VCaP (cell line): ENCODE measurements around the gene HIVEP3.

Source experiments
- H3K27ac ChIP-seq: fragments of 450-650 bp; 2 replicates; pipeline ENCODE4 v1.5.1; 2017
- CTCF ChIP-seq: fragments of 450-650 bp; conservative IDR thresholded peaks from 2 replicates; pipeline ENCODE4 v1.5.1; 2017; ENCODE audit warnings: mild to moderate bottlenecking, moderate library complexity

HIVEP3 gene

GRCh38 chr1:41687007-41687406 lies 231.7 kb downstream of the HIVEP3 start:
- no peak overlapping the region for H3K27ac ChIP-seq
- no peak for TF ChIP-seq CTCF

- no peak overlapping the region for H3K27ac ChIP-seq
- TF ChIP-seq CTCF, result no peak
These were observed 234.8 kb downstream of the HIVEP3 start for GRCh38 chr1:41683681-41684500.

GRCh38 chr1:41682845-41683625 lies 235.7 kb downstream of the HIVEP3 start:
- no peak overlapping the region for H3K27ac ChIP-seq
- no peak for TF ChIP-seq CTCF

GRCh38 chr1:41682149-41682548 lies 236.6 kb downstream of the HIVEP3 start:
- no peak for TF ChIP-seq CTCF

GRCh38 chr1:41681331-41682098 lies 237.2 kb downstream of the HIVEP3 start:
- no peak for TF ChIP-seq CTCF
- no peak overlapping the region for H3K27ac ChIP-seq

More at GRCh38 chr1:41682149-41682548, 236.6 kb downstream of the HIVEP3 start:
- H3K27ac ChIP-seq, result no peak overlapping the region

GRCh38 chr1:41679994-41680393 lies 238.7 kb downstream of the HIVEP3 start:
- no peak overlapping the region for H3K27ac ChIP-seq
- TF ChIP-seq CTCF, result no peak

- no peak for TF ChIP-seq CTCF
- no peak overlapping the region for H3K27ac ChIP-seq
These were observed 239.2 kb downstream of the HIVEP3 start for GRCh38 chr1:41679531-41679930.
